ENCODE results near the gene TYSND1.

DNA sequence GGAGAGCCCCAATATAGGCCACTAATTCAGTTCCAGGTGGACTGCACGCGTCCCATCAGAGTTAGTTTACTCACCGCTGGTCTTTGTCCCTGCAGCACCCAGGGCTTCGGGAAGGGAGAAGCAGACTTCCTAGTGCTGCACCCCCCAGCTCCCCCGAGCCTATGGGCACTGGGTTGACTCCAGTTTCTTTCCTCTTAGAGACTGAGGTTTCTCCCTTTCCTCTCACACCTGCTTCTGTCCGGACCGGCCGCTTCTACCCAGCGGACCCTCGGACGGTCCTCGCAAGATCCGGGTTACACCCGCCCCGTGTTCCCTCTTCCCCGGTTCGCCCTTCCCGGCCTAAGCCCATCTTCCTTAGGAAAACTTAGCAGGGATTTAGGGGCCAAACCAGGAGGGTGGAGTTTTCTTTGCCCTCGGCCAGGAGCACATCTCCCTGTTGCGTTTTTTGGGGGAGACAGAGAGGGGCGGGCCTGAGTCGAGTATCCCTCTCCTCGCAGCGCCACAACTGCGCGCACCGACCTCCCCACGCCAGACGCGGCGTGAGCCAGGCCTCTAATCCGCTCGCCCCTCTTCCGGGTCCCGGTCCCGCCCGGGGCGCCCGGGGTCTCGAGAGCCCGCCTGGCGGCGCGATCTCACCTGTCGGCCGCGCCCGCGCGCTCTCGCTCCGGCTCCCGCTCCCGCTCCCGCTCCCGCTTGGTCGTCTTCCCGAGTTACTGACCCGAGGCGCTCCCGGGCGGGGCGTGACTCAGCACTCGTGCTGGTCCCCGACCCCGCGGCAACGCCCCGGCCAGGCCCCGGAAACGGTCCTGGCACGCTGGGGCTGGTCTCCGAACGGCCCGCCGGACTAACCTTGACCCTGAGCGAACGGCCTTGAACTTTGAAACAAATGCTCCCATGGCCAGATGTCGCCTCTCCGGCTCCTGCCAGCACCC, 14.1 kb downstream of the TYSND1 start, which contains the start of gene AIFM2:
- TF ChIP-seq, protein P1, sequence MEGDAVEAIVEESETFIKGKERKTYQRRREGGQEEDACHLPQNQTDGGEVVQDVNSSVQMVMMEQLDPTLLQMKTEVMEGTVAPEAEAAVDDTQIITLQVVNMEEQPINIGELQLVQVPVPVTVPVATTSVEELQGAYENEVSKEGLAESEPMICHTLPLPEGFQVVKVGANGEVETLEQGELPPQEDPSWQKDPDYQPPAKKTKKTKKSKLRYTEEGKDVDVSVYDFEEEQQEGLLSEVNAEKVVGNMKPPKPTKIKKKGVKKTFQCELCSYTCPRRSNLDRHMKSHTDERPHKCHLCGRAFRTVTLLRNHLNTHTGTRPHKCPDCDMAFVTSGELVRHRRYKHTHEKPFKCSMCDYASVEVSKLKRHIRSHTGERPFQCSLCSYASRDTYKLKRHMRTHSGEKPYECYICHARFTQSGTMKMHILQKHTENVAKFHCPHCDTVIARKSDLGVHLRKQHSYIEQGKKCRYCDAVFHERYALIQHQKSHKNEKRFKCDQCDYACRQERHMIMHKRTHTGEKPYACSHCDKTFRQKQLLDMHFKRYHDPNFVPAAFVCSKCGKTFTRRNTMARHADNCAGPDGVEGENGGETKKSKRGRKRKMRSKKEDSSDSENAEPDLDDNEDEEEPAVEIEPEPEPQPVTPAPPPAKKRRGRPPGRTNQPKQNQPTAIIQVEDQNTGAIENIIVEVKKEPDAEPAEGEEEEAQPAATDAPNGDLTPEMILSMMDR (IDR thresholded peaks at IDR 0.05), result peak in 2 of 5 experiments; percentile 5 to 39
- TF ChIP-seq POLR2A (IDR thresholded peaks at IDR 0.05), result peak; percentile 86

All from transverse colon (tissue), 3 donors.